HG03045 (cell line): ENCODE measurements around the gene COPS3.

ENCODE experiments used
- ATAC-seq: cut with Tn5 transposase; IDR thresholded peaks from one replicate; pipeline ENCODE4 v1.9.1; 2021; ENCODE audit warnings: mild to moderate bottlenecking, moderate library complexity; ENCODE audit not compliant: unreplicated experiment

The COPS3 gene

GRCh38 chr17:17280613-17281549 is at the start of gene COPS3:
Gene COPS3 (minus strand): TSS chr17:17281246. CDS start chr17:17281186, 60 bp downstream.
- ATAC-seq = peak; percentile 92

- ATAC-seq = no peak
Measured at GRCh38 chr17:17328251-17328650, 47.2 kb upstream of the COPS3 start.

DNA sequence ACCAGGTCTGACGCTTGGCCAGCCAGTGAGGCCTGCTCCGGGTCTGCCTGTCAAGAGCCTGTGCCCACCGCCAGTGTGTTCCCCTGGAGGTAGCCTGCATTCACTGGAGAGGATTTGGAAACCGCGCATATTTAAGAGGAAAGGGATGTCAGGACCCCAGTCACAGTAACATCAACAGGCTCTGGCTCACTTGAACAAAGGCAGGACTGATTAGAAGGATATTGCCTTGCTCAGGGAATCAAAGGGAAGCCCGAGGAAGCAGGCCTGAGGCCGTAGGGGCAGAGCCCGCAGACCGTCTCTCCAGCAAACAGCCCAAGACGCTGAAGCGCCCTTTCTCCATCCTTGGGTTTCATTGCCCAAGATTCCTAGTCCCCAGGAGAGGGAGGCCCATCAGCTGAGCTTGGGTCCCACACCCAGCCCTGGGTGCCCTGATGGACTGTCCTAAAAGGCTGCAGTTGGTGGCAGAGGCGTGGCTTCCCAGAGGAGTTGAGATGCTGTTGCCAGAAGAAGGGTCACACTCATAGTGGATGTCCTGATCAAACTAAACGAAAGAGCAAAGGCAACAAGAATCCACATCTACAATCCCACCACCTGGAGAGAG is 45.3 kb upstream of the COPS3 start:
- ATAC-seq = no peak

GRCh38 chr17:17325816-17326215 is 44.8 kb upstream of the COPS3 start:
- ATAC-seq = no peak

GRCh38 chr17:17325228-17325627 is 44.2 kb upstream of the COPS3 start:
- no peak for ATAC-seq

GRCh38 chr17:17324616-17325015 is 43.6 kb upstream of the COPS3 start:
- no peak for ATAC-seq

DNA sequence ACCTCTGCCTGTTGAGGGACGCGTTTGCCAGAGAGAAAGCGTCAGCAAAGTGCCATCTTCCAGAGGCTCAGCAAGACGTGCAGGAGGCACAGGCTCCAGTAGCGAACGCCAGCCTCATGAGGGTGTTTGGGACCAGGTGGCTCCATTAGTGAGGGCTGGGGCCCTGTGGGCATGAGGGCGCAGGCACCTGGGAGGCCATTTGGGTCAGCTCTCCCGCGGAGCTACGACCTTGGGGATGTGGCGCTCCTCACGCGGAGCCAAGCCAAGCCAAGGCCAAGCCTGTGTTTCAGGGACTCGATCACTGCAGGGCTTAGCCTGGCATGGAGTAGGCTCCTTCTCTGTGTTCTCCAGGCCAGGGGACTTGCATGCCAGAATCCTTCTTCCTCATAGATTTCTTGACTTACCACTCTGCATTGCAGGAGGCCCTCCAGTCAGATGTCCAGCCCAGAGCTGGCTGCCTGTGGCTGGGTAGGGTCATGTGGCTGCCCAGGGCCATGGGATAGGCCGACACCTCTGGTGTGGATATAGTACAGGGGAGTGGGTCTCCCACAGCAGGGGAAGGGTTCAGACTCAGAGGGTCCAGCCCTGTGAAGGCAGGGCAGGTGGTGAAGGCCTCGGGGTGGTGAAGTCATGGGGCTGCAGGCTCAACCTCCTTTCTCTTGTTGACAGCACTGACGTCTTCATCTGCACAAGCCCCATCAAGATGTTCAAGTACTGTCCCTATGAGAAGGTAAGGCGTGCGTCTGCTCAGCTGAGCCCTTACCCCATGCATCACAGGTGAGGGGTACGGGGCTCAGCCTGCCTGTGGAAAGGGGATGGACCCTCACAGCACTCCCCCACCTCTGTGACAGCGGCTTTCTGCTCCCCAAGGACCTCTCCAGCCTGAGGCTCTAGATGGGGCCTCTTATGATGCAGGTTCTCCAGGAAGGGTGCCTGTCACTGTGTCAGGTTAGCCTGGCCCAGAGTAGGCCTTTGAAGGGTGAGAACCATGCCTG is 41.8 kb upstream of the COPS3 start:
- ATAC-seq = no peak

- no peak for ATAC-seq
Measured at GRCh38 chr17:17321356-17322025, 40.4 kb upstream of the COPS3 start.

GRCh38 chr17:17320911-17321220 is 39.8 kb upstream of the COPS3 start:
- ATAC-seq = no peak

DNA sequence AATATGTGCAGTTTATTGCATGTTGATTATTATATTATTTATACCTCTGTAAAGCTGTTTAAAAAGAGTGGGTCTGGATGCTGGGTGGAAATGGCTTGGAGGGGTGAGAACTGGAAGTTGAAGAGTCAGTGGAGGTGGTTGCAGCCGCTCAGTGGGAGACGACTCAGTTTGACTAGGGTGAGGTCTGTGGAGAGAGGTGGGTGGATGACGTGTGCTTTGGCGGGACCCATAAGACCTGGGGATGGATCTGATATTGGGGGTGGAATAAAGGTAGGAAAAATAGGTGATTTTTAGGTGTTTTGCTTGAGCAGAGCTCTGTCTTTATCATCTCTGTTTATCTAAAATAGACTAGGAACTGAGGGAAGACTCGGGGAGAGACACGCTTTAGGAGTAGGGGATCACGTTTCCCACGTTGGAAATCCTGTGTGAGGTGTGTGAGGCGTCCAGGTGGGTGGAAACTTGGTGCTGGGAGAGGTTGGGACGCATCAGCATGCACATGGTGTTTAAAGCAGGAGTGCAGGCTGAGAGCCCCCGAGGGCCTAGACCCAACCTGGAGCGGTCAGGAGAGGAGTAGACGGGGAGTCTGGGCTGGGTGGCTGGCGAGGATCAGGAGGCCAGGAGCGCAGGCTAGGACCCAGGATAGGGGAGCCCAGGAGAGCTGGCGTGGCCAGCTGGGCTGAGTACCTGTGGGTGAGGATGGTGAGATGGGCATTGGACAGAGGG is 39.3 kb upstream of the COPS3 start:
- ATAC-seq = no peak

GRCh38 chr17:17315142-17315821 is 34.2 kb upstream of the COPS3 start:
- ATAC-seq = no peak

DNA sequence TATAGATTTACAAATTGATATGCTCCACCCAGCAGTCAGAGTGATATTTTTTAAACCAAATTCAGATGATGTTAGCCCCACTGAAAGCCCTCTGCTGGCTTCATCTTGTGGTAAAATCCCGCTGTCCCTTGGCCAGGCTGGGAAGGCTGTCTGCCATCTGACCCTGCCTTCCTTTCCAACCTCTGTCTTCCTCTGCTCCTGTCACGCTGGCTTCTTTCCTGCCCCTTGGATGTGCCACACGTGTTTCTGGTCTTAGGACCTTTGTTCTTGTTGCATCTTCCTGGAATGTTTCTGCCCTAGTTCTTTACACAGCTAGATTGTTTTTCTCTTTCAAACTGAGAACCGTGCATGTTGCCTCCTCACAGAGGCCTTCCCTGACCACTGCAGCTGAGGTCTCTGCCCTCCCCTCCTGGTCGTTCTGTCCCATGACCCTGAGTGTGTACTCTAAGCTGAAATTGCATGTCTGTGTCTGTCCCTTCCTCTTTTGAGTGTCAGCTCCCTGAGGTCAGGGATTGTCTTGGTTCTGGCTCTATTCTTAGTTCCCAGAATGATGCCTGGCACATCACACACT is 33.5 kb upstream of the COPS3 start:
- no peak for ATAC-seq

- no peak for ATAC-seq
Measured at GRCh38 chr17:17313350-17313991, 32.4 kb upstream of the COPS3 start.

DNA sequence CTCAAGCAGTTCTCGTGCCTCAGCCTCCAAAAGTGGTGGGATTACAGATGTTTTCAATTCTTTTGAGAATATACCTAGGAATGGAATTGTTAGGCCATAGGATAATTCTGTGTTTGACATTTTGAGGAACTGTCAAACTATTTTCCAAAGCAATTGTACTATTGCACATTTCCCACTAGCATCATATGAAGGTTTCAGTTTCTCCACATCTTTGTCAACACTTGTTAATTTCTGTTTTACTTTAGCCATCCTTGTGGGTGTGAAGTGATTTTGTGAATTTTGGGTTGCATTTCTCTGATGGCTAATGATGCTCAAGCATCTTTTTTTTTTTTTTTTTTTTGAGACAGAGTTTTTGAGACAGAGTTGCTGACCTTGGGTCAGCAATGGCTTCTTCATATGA is 28.3 kb upstream of the COPS3 start:
- no peak for ATAC-seq

GRCh38 chr17:17305281-17305801 is 24.3 kb upstream of the COPS3 start:
- ATAC-seq = peak; percentile 46

DNA sequence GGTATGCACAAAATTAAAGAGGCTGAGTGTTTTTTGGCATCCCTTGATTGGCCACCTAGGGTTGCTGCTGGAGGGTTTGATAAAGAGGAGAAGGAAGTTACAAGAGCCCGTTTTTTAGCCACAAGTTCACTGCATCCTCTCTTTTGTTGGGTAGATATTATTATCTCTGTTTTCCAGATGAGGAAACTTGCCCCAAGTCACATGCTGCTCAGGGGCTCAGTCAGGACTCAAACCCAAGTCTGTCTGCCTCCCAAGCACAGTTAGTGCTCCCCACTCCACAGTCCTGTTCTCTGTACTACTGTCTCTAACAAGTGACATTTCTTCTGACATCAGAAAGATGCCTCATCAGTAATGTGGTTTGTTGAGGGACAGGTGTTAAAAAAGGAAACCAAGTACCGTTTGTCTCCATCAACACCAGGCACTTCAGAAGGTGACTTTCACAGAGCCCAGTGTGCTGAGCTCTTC is 23.5 kb upstream of the COPS3 start:
- no peak for ATAC-seq

GRCh38 chr17:17303847-17304490 is 22.9 kb upstream of the COPS3 start:
- ATAC-seq = no peak
